HG03159 (cell line): Measurements from ENCODE around the gene DUSP9.

Experiments
- ATAC-seq: cut with Tn5 transposase; IDR thresholded peaks from one replicate; pipeline ENCODE4 v1.9.1; 2021; ENCODE audit warnings: mild to moderate bottlenecking, moderate library complexity; ENCODE audit not compliant: unreplicated experiment

DUSP9 gene

DNA sequence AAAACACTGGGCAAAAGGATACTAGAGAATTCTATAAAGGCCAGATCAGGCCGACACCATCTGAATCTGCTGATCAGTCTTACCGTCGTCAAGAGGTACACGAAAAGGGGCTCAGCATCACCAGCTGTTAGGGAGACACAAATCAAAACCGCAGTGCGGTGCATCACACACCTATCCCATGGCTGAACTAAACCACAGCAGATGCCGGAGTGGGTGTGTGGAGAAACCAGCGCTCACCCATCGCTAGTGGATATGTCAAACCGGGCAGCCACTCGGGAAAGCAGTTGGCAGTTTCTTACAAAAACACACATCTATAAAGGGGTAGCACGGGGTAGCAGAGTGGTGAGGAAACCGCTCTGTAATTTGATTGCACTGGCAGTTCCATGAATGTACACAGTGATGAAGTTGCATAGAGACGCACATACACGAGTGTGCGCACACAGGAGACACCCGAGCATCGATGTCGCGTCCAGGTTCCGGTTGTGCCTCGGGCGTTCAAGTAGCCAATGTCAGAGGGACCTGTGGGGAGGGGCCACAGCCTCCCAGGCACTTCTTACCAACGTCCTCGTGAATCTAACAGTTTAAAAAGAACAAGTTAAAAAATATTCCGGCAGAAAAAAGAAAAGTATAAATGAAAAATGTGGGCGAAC is 24.9 kb upstream of the DUSP9 start:
- no peak for ATAC-seq

DNA sequence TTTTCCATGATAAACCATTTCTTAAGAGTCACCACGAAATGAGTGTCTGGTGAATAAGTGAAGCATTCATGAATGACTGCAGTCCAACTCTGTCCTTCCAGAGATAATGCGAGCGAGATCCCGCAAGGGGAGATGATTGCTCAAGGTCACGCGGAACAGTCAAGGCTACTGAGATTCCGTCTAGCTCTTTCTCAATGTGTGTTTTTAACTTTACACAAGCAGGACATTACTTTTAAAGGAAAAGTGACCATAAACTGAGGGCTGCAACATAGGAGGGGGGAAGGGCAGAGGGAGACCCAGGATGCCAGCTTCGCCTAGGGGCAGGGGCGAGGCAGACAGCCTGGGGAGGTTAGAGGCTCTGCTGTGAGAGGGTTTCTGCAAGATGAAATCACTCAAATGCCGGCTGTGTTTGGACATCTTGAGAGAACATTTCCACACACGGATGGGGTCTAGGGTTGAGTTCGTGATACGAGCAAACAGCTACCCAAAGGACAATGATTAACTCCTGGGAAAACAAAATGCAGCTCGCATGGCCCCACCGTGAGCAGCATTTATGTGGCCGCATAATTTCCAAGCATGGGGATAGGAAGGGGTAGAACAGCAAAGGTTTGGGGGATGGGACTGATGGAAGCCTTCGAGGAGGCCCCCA is 24.2 kb upstream of the DUSP9 start:
- no peak for ATAC-seq

DNA sequence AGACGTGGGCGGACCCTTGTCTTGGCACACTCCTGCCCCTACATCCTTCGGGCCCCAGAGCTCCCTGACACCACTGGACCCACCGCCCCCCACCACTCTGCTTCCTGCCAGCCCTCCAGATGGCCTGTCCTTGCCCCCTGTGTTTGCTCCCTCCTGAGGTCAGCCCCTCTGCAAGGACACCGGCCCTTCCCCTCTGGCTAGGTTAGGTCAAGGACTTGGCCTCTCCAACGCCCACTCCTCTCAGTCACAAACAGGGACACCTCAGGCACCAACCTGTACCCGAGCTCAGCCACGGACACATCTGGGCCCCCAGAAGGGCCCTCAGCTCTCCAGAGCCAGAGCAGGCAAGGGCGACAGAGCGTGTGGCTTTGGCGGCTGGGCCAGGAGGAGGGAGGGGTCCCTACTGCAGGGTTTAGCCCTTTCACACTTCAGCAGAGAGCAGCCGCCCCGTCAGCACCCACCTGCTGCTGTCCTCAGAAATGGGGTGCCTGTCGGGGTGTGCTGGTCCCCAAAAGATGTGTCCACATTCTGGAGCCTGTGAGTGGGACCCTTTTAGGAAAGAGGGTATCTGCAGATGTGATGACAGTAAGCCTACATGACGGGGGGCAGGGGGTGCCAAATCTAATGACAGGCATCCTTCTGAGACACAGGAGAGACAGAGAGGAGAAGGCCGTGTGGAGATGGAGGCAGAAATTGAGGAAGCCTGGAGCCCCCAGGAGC is 23.5 kb upstream of the DUSP9 start:
- no peak for ATAC-seq

GRCh38 chrX:153624196-153625091 is 22.6 kb upstream of the DUSP9 start:
- no peak for ATAC-seq

- ATAC-seq, result no peak
These were observed 21.6 kb upstream of the DUSP9 start for GRCh38 chrX:153625271-153626024.

- ATAC-seq, result no peak
These were observed 20.9 kb upstream of the DUSP9 start for GRCh38 chrX:153626025-153626633.

DNA sequence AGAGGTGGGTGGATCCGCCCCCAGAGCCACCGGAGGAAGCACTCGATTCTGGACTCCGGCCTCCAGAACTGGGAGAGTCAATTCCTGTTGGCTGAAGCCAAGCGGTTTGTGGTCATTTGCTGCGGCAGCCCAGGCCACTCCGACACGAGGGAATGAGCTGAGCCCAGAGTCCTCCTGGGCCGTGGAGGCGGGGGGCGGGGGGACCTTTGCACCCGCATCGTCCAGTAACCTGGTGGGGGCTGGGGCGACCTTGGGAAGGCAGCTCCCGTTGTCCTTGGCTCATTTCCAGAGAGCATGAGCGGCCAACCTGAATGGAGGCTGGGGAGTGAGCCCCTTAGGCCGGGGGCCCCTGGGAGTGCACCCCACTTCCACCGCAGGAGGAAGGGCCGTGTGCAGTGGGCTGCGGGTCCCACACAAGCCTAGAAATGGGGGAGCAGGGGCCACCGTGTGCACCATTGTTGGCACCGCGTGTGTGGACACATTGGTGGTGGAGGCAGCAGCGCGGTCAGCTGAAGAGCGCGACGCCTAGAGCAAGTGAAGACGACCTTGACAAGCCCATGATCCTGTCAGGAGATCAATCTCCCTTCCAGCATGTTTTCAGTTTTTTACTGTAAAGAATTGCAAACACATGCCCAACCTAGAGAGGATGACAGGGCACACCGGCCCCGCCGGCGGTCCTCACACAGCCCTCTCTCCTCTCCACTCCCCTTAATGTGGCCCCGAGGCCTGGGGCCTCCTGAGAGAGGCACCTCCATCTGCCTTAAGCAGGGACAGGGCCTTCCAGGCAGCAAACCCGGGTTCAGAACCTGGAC is 19.9 kb upstream of the DUSP9 start:
- ATAC-seq, result no peak

DNA sequence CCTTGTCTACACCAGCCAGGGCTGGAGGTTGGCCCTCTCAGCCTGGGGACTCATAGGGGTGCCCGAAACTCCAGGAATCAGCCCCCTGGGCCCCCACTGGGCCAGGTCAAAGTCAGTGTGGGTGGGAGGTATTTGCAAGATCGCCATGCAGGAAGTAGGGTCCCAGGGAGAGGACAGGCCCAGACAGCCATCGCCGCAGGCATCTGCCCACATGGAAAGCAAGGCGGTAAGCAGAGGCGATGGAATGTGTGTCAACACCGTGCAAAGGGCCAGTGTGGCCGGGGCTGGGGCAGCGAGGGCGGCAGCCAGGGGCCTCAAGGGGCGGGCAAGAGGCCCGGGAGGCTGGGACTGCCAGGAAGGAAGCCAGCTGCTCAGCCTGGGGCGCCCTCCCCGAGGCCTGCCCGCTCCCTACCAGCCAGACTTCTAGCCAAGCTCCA is 19.3 kb upstream of the DUSP9 start:
- ATAC-seq, result no peak

- no peak for ATAC-seq
These were observed 18.9 kb upstream of the DUSP9 start for GRCh38 chrX:153628129-153628528.

DNA sequence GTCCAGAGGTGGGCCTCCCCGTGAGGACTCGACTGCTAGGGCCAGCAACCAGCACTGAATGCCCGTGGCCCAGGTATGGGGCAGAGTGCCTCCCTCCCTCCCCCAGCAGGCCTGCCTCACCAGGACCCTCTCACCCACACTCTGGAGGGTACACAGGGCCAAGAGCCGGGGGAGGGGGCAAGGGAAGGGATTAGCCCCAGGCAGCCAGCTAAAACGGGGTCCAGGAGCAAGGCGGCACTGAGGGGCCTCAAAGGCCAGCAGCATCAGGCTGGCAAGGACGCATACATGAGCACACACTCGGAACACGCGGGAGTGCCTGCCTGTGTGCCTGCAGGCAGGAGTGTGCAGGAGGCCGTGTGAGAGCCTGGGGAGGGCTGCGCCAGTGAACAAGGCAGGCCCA is 18.3 kb upstream of the DUSP9 start:
- ATAC-seq, result no peak

DNA sequence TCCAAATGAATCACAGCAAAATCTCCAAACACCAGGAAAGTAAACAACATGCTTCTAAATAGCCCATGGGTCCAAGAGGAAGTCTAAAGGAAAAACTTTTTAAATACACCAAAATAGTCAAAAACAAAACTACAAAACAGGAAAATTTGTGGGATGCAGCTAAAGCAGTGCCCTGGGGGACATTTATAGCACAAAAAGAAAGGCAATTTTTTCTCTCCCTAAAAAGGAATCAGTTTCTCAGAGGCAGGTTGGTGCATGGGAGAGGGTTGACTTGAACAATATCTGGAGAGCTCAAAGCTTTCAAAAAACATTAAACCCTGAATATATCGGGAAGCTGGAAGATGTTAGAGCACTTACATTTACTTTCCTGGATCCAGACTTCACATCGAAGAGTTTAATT is 15.7 kb upstream of the DUSP9 start:
- no peak for ATAC-seq

- no peak for ATAC-seq
These were observed 15.0 kb upstream of the DUSP9 start for GRCh38 chrX:153631907-153632594.

DNA sequence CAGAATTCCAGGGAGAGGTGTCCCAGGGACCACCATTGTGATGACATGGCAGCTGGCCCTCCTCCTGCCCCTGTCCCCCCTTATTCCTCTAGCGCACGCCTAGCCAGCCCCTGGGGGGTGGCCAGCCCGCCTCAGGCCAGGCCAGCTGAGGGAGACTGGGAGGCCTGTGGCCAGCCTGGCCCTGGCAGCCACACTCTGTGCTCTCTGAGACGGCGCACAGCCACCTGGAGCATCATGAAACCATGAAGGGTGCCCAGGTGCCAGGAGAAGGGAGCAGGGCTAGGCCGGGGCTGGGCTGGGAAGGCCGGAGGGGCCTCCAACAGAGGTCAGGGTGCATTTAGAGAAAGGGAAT is 14.4 kb upstream of the DUSP9 start:
- ATAC-seq, result no peak

GRCh38 chrX:153633048-153633447 is 14.0 kb upstream of the DUSP9 start:
- no peak for ATAC-seq

DNA sequence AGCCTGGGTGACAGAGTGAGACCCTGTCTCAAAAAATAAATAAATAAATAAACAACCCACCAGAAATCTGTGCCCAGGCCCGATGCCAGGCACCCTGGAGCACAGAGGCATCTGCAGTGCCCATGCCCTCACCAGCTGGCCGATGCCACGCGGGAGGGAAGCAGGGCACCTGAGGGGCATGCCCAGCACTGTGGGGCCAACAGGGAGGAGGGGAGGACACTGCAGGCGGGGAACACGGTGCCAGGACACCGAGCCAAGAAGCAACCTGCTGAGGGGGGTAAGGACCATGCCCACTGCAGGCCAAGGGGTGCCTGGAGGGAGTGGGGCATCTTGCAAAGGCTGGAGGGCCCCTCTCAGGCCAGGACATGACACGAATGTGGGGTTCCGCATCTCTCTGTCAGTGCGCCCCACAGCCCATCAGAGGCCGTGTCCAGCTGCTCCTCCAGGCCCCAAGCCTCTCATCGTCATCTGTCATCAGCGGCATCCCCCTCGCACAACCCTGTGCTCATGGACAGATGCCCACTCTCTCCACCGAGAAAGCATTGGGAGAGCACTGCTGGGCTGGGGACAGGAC is 13.3 kb upstream of the DUSP9 start:
- no peak for ATAC-seq

GRCh38 chrX:153634236-153634635 is 12.8 kb upstream of the DUSP9 start:
- no peak for ATAC-seq

- no peak for ATAC-seq
These were observed 12.2 kb upstream of the DUSP9 start for GRCh38 chrX:153634832-153635231.

GRCh38 chrX:153635388-153635787 is 11.6 kb upstream of the DUSP9 start:
- ATAC-seq, result no peak
